ENCODE results near the gene BCL7B. TPM values are rescaled to one million over a fixed set of nuclear protein-coding genes. Genes with fewer than 3 reads are reported as not detected.

BCL7B gene
- total and polyA plus RNA-seq, 2 donors (not counting 3 experiments of a cell fraction or from before 2014, with no cell fraction given) = 61.2 to 68.3 TPM

- POLR2A ChIA-PET = no interaction called here
- H4K20me1 ChIP-seq (replicated peaks; ENCODE audit: control insufficient read depth, extremely low read depth, insufficient read depth, low read length) = no peaks in the 10 kb centered on the region
- H3K4me3 ChIP-seq (replicated peaks in 1 of 3; ENCODE audit: insufficient read depth in 1 of 3, low read depth in 1 of 3, low read length in 3 of 3) = no peak overlapping the region
- DNase-seq (ENCODE audit: low read depth, low spot score) = no peak
- no peak overlapping the region for H3K9ac ChIP-seq (replicated peaks; ENCODE audit: extremely low read depth, insufficient read depth, low read length)
- no TSS peak for BruUV-seq (replicated peaks)
- dilution Hi-C loops (cut with MboI; ENCODE audit: extremely low pct_ligation_motif_present, low sequenced_read_pairs) (no loop called here), intact Hi-C loops (cut with micrococcal nuclease) (no loop called here)
- no peaks in the 10 kb centered on the region for H3K9me3 ChIP-seq (replicated peaks; ENCODE audit: control insufficient read depth, insufficient read depth, low read length)
- peaks cover 12 to 39% of the 10 kb centered on the region in 2 experiments for H3K36me3 ChIP-seq (ENCODE audit: control insufficient read depth in 2 of 2, extremely low read depth in 1 of 2, insufficient read depth in 2 of 2, low read length in 2 of 2)
- CTCF ChIA-PET = no interaction called here
- H3K27ac ChIP-seq (ENCODE audit: insufficient read depth, low read depth, low read length) = no peak overlapping the region
- H3K9me1 ChIP-seq (replicated peaks; ENCODE audit: control insufficient read depth, extremely low read depth, insufficient read depth, low read length) = no peaks in the 10 kb centered on the region
- H2AFZ ChIP-seq (ENCODE audit: low read depth, low read length) = no peak overlapping the region
- no peak overlapping the region for H3K4me2 ChIP-seq (ENCODE audit: insufficient read depth, low read length)
- no peak for FAIRE-seq
- peaks cover 16% of the 10 kb centered on the region for H3K79me2 ChIP-seq (ENCODE audit: control insufficient read depth, insufficient read depth, low read length)
- no peaks in the 10 kb centered on the region for H3K27me3 ChIP-seq (ENCODE audit: control insufficient read depth in 2 of 2, insufficient read depth in 2 of 2, low read length in 2 of 2)
- no peak for TF ChIP-seq MYC (IDR thresholded peaks at IDR 0.05; ENCODE audit: low read depth, low read length)
- TF ChIP-seq, protein P1, sequence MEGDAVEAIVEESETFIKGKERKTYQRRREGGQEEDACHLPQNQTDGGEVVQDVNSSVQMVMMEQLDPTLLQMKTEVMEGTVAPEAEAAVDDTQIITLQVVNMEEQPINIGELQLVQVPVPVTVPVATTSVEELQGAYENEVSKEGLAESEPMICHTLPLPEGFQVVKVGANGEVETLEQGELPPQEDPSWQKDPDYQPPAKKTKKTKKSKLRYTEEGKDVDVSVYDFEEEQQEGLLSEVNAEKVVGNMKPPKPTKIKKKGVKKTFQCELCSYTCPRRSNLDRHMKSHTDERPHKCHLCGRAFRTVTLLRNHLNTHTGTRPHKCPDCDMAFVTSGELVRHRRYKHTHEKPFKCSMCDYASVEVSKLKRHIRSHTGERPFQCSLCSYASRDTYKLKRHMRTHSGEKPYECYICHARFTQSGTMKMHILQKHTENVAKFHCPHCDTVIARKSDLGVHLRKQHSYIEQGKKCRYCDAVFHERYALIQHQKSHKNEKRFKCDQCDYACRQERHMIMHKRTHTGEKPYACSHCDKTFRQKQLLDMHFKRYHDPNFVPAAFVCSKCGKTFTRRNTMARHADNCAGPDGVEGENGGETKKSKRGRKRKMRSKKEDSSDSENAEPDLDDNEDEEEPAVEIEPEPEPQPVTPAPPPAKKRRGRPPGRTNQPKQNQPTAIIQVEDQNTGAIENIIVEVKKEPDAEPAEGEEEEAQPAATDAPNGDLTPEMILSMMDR (IDR thresholded peaks at IDR 0.05; ENCODE audit: extremely low read depth in 1 of 2, insufficient read depth in 1 of 2, low read depth in 1 of 2, low read length in 2 of 2) = no peak
- no peak for TF ChIP-seq FOS (IDR thresholded peaks at IDR 0.05; ENCODE audit: borderline replicate concordance, insufficient read depth, low read length)
- no peak for TF ChIP-seq POLR2A (IDR thresholded peaks at IDR 0.05; ENCODE audit: low read depth, low read length)
- TF ChIP-seq JUN (IDR thresholded peaks at IDR 0.05; ENCODE audit: borderline replicate concordance, insufficient read depth, insufficient read length, low read depth) = no peak
- TF ChIP-seq EZH2 (IDR thresholded peaks at IDR 0.05; ENCODE audit: borderline replicate concordance, low read depth, low read length, severe bottlenecking) = no peak
- no peak for TF ChIP-seq POLR2AphosphoS5 (IDR thresholded peaks at IDR 0.05; ENCODE audit: insufficient read depth, low read depth, low read length)
- no peak for TF ChIP-seq GATA2 (IDR thresholded peaks at IDR 0.05; ENCODE audit: insufficient read depth, insufficient read length, low read depth, low read length)
- no peak for TF ChIP-seq MAX (IDR thresholded peaks at IDR 0.05; ENCODE audit: insufficient read depth, insufficient read length)
- no peaks in the 10 kb centered on the region for H3K4me1 ChIP-seq (ENCODE audit: control insufficient read depth, extremely low read depth, insufficient read depth, low read length)
These were observed 13.5 kb upstream of the BCL7B start for GRCh38 chr7:73570977-73571376.

Measured in endothelial cell of umbilical vein (primary cell).